ENCODE measurements around the gene GALT. TPM values are rescaled to one million over a fixed set of nuclear protein-coding genes. Genes with fewer than 3 reads are reported as not detected.

Gene GALT
- total and polyA plus RNA-seq, 2 donors (not counting 1 experiment from before 2014, with no cell fraction given) = 111 to 167 TPM

DNA sequence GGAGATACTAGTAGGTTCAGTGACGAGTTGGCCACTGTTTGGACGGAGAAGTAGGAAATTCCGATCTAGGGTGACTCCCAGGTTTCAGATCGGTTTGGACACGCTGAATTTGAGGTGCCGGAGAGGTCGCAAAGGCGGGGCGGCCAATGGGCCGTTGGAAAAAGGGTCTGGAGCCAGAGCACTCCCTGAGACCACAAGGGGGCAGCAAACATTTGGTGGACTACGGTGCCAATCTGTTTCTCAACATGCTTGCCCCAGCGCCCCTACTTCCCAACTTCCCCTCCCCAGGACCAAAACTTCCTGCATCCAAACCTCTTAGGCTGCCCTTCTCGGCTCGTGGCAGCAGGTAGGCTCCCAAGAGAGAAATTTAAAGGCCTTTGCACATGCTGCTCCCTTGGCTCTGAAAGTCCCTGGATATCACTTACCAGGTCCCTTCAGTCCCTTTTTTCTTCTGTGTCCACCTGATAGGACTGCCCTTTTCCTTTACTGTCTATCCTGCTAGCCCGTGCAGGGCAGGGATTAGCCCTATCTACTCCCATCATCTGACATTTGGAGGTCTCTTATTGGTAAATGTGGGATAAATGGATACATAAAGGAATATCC, 33.6 kb upstream of the GALT start:
- H3K4me3 ChIP-seq (ENCODE audit: control extremely low read depth in 1 of 5, extremely low read depth in 1 of 5, insufficient read depth in 1 of 5, low read depth in 2 of 5, low read length in 4 of 5) = peak overlapping the region; percentile 67 to 97 (median 80)
- H3K9me3 ChIP-seq (ENCODE audit: control extremely low read depth in 1 of 3, control insufficient read depth in 2 of 3, insufficient read depth in 1 of 3, low read length in 2 of 3) = peaks cover 0 to 7% (median 0%) of the 10 kb centered on the region in 3 donors
- ATAC-seq (ENCODE audit: low read depth) (peak; percentile 44), DNase-seq (peak; percentile 85)
- H3K4me1 ChIP-seq (ENCODE audit: control insufficient read depth in 2 of 2, insufficient read depth in 2 of 2, low read length in 2 of 2) = peaks cover 7 to 21% of the 10 kb centered on the region in 2 donors
- no peak overlapping the region for H3K27ac ChIP-seq (ENCODE audit: low read length in 2 of 2)
- H3K4me2 ChIP-seq (replicated peaks; ENCODE audit: low read depth, low read length, poor library complexity, severe bottlenecking) = peak overlapping the region; percentile 98
- peak overlapping the region; percentile 99 for H2AFZ ChIP-seq (ENCODE audit: insufficient read depth, low read depth, low read length, poor library complexity, severe bottlenecking)
- H3K4me1 Mint-ChIP-seq = peaks cover 22% of the 10 kb centered on the region
- peak overlapping the region; percentile 98 for H3K9ac ChIP-seq (ENCODE audit: low read length)
- TF ChIP-seq EZH2 (IDR thresholded peaks at IDR 0.05; ENCODE audit: borderline replicate concordance, insufficient read depth, low read depth, low read length, poor library complexity, severe bottlenecking) = no peak
- TF ChIP-seq, protein P1, sequence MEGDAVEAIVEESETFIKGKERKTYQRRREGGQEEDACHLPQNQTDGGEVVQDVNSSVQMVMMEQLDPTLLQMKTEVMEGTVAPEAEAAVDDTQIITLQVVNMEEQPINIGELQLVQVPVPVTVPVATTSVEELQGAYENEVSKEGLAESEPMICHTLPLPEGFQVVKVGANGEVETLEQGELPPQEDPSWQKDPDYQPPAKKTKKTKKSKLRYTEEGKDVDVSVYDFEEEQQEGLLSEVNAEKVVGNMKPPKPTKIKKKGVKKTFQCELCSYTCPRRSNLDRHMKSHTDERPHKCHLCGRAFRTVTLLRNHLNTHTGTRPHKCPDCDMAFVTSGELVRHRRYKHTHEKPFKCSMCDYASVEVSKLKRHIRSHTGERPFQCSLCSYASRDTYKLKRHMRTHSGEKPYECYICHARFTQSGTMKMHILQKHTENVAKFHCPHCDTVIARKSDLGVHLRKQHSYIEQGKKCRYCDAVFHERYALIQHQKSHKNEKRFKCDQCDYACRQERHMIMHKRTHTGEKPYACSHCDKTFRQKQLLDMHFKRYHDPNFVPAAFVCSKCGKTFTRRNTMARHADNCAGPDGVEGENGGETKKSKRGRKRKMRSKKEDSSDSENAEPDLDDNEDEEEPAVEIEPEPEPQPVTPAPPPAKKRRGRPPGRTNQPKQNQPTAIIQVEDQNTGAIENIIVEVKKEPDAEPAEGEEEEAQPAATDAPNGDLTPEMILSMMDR (IDR thresholded peaks at IDR 0.05) = peak; percentile 86
- no peaks in the 10 kb centered on the region for H4K20me1 ChIP-seq (ENCODE audit: control insufficient read depth, insufficient read depth, low read length, poor library complexity, severe bottlenecking)
- POLR2A ChIA-PET = interaction anchor here (0.8 to 2.6 kb wide), 5 partner anchors 7 to 34 kb away, joined by 4 to 10 read pairs (median 8); partner anchors contain the start of genes DCTN3, GALT and SIGMAR1
- 2% methylated on average over 14 of the region's 15 CpGs for WGBS (ENCODE audit: insufficient coverage)
- intact Hi-C loops (cut with micrococcal nuclease) = loop anchor here (1.0 to 10.0 kb wide), 11 partner anchors 7 to 798 kb away; partner anchors contain the start of genes ARID3C, DCTN3, DNAI1 and FAM219A
- peak overlapping the region; percentile 90 for H3K27ac Mint-ChIP-seq
- peak overlapping the region; percentile 91 for H3K4me3 Mint-ChIP-seq
- no peaks in the 10 kb centered on the region for H3K27me3 Mint-ChIP-seq
- H3K36me3 ChIP-seq (replicated peaks in 1 of 2; ENCODE audit: control extremely low read depth in 1 of 2, control insufficient read depth in 1 of 2, extremely low read depth in 1 of 2, insufficient read depth in 2 of 2, low read length in 1 of 2) = peaks cover 2 to 19% of the 10 kb centered on the region in 2 experiments
- CTCF ChIA-PET = interaction anchor here (0.9 to 8.3 kb wide), 11 partner anchors 7 to 90 kb away, joined by 3 to 150 read pairs (median 5); partner anchors contain the start of genes ARID3C, DCTN3 and SIGMAR1
- H3K27me3 ChIP-seq (replicated peaks in 1 of 4; ENCODE audit: control extremely low read depth in 1 of 4, control insufficient read depth in 3 of 4, insufficient read depth in 4 of 4, low read length in 3 of 4) = no peaks in the 10 kb centered on the region
- no peaks in the 10 kb centered on the region for H3K9me3 Mint-ChIP-seq (ENCODE audit: insufficient read depth)
- peaks cover 9% of the 10 kb centered on the region for H3K79me2 ChIP-seq (ENCODE audit: control insufficient read depth, insufficient read depth, low read length)

GRCh38 chr9:34615132-34615531, 31.3 kb upstream of the GALT start:
- Histone ChIP-seq H2AFZ (ENCODE audit: insufficient read depth, low read depth, low read length, poor library complexity, severe bottlenecking) (no peak overlapping the region), H4K20me1 (ENCODE audit: control insufficient read depth, insufficient read depth, low read length, poor library complexity, severe bottlenecking) (no peaks in the 10 kb centered on the region), H3K9ac (ENCODE audit: low read length) (no peak overlapping the region), H3K27me3 (replicated peaks in 1 of 4; ENCODE audit: control extremely low read depth in 1 of 4, control insufficient read depth in 3 of 4, insufficient read depth in 4 of 4, low read length in 3 of 4) (no peaks in the 10 kb centered on the region), H3K79me2 (ENCODE audit: control insufficient read depth, insufficient read depth, low read length) (peaks cover 22% of the 10 kb centered on the region), H3K4me3 (ENCODE audit: control extremely low read depth in 1 of 5, extremely low read depth in 1 of 5, insufficient read depth in 1 of 5, low read depth in 2 of 5, low read length in 4 of 5) (no peak overlapping the region), H3K9me3 (ENCODE audit: control extremely low read depth in 1 of 3, control insufficient read depth in 2 of 3, insufficient read depth in 1 of 3, low read length in 2 of 3) (peaks cover 0 to 7% (median 0%) of the 10 kb centered on the region in 3 donors), H3K4me2 (replicated peaks; ENCODE audit: low read depth, low read length, poor library complexity, severe bottlenecking) (no peak overlapping the region), H3K4me1 (ENCODE audit: control insufficient read depth in 2 of 2, insufficient read depth in 2 of 2, low read length in 2 of 2) (peaks cover 15 to 29% of the 10 kb centered on the region in 2 donors), H3K27ac (ENCODE audit: low read length in 2 of 2) (no peak overlapping the region), H3K36me3 (replicated peaks in 1 of 2; ENCODE audit: control extremely low read depth in 1 of 2, control insufficient read depth in 1 of 2, extremely low read depth in 1 of 2, insufficient read depth in 2 of 2, low read length in 1 of 2) (peaks cover 2 to 23% of the 10 kb centered on the region in 2 experiments)
- H3K4me3 Mint-ChIP-seq = no peak overlapping the region
- H3K27ac Mint-ChIP-seq = no peak overlapping the region
- H3K27me3 Mint-ChIP-seq = no peaks in the 10 kb centered on the region
- no peaks in the 10 kb centered on the region for H3K9me3 Mint-ChIP-seq (ENCODE audit: insufficient read depth)
- ChIA-PET CTCF (interaction anchor here (0.7 to 8.3 kb wide), 4 partner anchors 10 to 1863 kb away, joined by 4 to 150 read pairs (median 6); partner anchors contain the start of gene SIGMAR1), POLR2A (interaction anchor here (0.6 to 0.7 kb wide), 2 partner anchors 37 to 94 kb away, joined by 3 to 5 read pairs; no protein-coding TSS in a partner anchor)
- 100% methylated on average over 1 of the region's 2 CpGs for WGBS (ENCODE audit: insufficient coverage)
- DNase-seq (no peak), ATAC-seq (ENCODE audit: low read depth) (no peak)
- TF ChIP-seq EZH2 (IDR thresholded peaks at IDR 0.05; ENCODE audit: borderline replicate concordance, insufficient read depth, low read depth, low read length, poor library complexity, severe bottlenecking) = no peak
- TF ChIP-seq, protein P1 (IDR thresholded peaks at IDR 0.05) = no peak
- intact Hi-C loops (cut with micrococcal nuclease) = loop anchor here (10.0 kb wide), 1 partner anchor 800 kb away; the partner anchor contains the start of gene UBE2R2
- peaks cover 32% of the 10 kb centered on the region for H3K4me1 Mint-ChIP-seq
